Pancreas (tissue), 10 donors: ENCODE results near the gene TMEM33. TPM values are rescaled to one million over a fixed set of nuclear protein-coding genes. Genes with fewer than 3 reads are reported as not detected.

Source experiments
- ATAC-seq, 4 donors: fragments of 200-7000 bp; cut with Tn5 transposase; one replicate each; pipeline versions ENCODE4 v1.8.0 to v1.9.1; 2020; ENCODE audit warnings: mild to moderate bottlenecking in 4 of 4, moderate library complexity in 4 of 4
- DNase-seq, 6 donors: peaks; one replicate each; pipeline ENCODE4 v3.0.0-alpha.2; 2020
- FAIRE-seq: peaks from 2 replicates; lab custom pipeline; 2012; peaks lifted over from hg19 to GRCh38; lab: Jason Lieb, UNC
- H3K27ac ChIP-seq, 4 donors: fragments of 200-600 bp; sonication (generic); 1 replicate in 3 of 4; 2 replicates in 1 of 4; pipeline versions ENCODE4 v1.5.0 to v1.8.0; 2020
- H3K27me3 ChIP-seq, 4 donors: fragments of 200-600 bp; one replicate each; pipeline ENCODE4 v1.8.0; 2021
- H3K36me3 ChIP-seq, 3 donors: fragments of 200-600 bp; sonication (generic) in 1 of 3; one replicate each; pipeline versions ENCODE4 v1.5.0 to v1.8.0; 2020 to 2021
- H3K4me1 ChIP-seq, 3 donors: fragments of 200-600 bp; one replicate each; pipeline ENCODE4 v1.8.0; 2021
- H3K4me3 ChIP-seq, 4 donors: fragments of 200-600 bp; sonication (generic) in 2 of 4; one replicate each; pipeline versions ENCODE4 v1.5.0 to v1.8.0; 2020 to 2021
- H3K9me3 ChIP-seq, 4 donors: fragments of 200-600 bp; one replicate each; pipeline ENCODE4 v1.8.0; 2021
- CTCF ChIP-seq, 4 donors: fragments of 200-600 bp; sonication (generic) in 3 of 4; IDR thresholded peaks; one replicate each; pipeline versions ENCODE4 v1.5.0 to v1.8.0; 2021; ENCODE audit warnings: antibody characterized with exemption in 4 of 4
- WGBS, 2 donors: extraction: QIAGEN DNeasy Blood & Tissue Kit; methylation state at CpG; one replicate each; pipeline ENCODE4 v1.1.7; 2013; 5-methylcytosine and 5-hydroxymethylcytosine counted together
- intact Hi-C, 3 donors: fragments of 100-400 bp; cut with DNase I; formaldehyde crosslinking; loops; one replicate each; pipeline versions ENCODE4 v1.11.1 to v1.14.2; 2022
- polyA plus RNA-seq, 2 donors: library from polyadenylated mRNA; stranded (reverse); fragments of 200-250 nt; gene quantifications; one replicate each; pipeline ENCODE4 v1.2.3, GENCODE V29; 2013
- total RNA-seq, 6 donors: library from RNA; stranded (reverse); fragmentation: NEBNext Ultra II Directional in 4 of 6; extraction: Animal tissue kit (Norgen Biotek cat#: 25700) in 4 of 6; gene quantifications; one replicate each; pipeline versions ENCODE4 v1.2.1 to v1.2.4, GENCODE V29; 2021 to 2023
- donor health status: healthy with polysubstance abuse.
- donor health status: DM: no; HTN: no; CAD: no; lungs with moderate emphysema.
- donor health status: DM: no; HTN: no; CAD: no.
- donor health status: control.
- donor health status: control.
- donor health status: Bipolar disorder and iron deficiency.
- donor health status: DM: yes; HTN: yes; CAD: no.
- donor health status: DM: no; HTN: no; CAD: no.
- donor health status: DM: no; HTN: no; CAD: no.
- donor health status: DM: yes; HTN: yes; CAD: no.

Gene TMEM33
- total and polyA plus RNA-seq, 8 donors = 4.2 to 31.4 (median 19.4) TPM

- ATAC-seq (no peak), DNase-seq (no peak), FAIRE-seq (no peak)
- no peak for TF ChIP-seq CTCF (IDR thresholded peaks at IDR 0.05)
- no peaks in the 10 kb centered on the region for H3K4me1 ChIP-seq
- H3K4me3 ChIP-seq = no peak overlapping the region
- no peaks in the 10 kb centered on the region for H3K27me3 ChIP-seq
- intact Hi-C loops = no loop called here
- WGBS, 2 donors = 92 to 95% methylated on average over 2 of the region's 2 CpGs
- H3K36me3 ChIP-seq = no peaks in the 10 kb centered on the region
- H3K27ac ChIP-seq = no peak overlapping the region
- no peaks in the 10 kb centered on the region for H3K9me3 ChIP-seq
Observed at GRCh38 chr4:41967392-41967791, 32.2 kb downstream of the TMEM33 start.

GRCh38 chr4:41969671-41970070, 34.4 kb downstream of the TMEM33 start:
- DNase-seq (no peak), FAIRE-seq (no peak), ATAC-seq (no peak)
- no peak overlapping the region for H3K27ac ChIP-seq
- H3K4me1 ChIP-seq = no peaks in the 10 kb centered on the region
- H3K4me3 ChIP-seq = no peak overlapping the region
- no peak for TF ChIP-seq CTCF (IDR thresholded peaks at IDR 0.05)
- no peaks in the 10 kb centered on the region for H3K9me3 ChIP-seq
- H3K36me3 ChIP-seq = no peaks in the 10 kb centered on the region
- H3K27me3 ChIP-seq = no peaks in the 10 kb centered on the region
- intact Hi-C loops = no loop called here

GRCh38 chr4:41975341-41975740, 40.1 kb downstream of the TMEM33 start:
- TF ChIP-seq CTCF (IDR thresholded peaks at IDR 0.05) = no peak
- no peaks in the 10 kb centered on the region for H3K36me3 ChIP-seq
- no peaks in the 10 kb centered on the region for H3K27me3 ChIP-seq
- H3K4me1 ChIP-seq = no peaks in the 10 kb centered on the region
- intact Hi-C loops = no loop called here
- WGBS, 2 donors = 74 to 75% methylated on average over 1 of the region's 1 CpG
- ATAC-seq (no peak), DNase-seq (no peak), FAIRE-seq (no peak)
- H3K4me3 ChIP-seq = no peak overlapping the region
- no peaks in the 10 kb centered on the region for H3K9me3 ChIP-seq
- H3K27ac ChIP-seq = no peak overlapping the region

- peak overlapping the region in 2 of 4 donors; percentile 2 to 14 for H3K27ac ChIP-seq
- FAIRE-seq (no peak), ATAC-seq (peak in 2 of 4 donors; percentile 48 to 63), DNase-seq (no peak)
- no peaks in the 10 kb centered on the region for H3K9me3 ChIP-seq
- no peaks in the 10 kb centered on the region for H3K27me3 ChIP-seq
- TF ChIP-seq CTCF (IDR thresholded peaks at IDR 0.05) = no peak
- no peak overlapping the region for H3K4me3 ChIP-seq
- no peaks in the 10 kb centered on the region for H3K36me3 ChIP-seq
- WGBS, 2 donors = 21 to 30% methylated on average over 1 of the region's 1 CpG
- H3K4me1 ChIP-seq = no peaks in the 10 kb centered on the region
- intact Hi-C loops = no loop called here
Observed at GRCh38 chr4:41976775-41977516, 41.7 kb downstream of the TMEM33 start.

- FAIRE-seq = no peak
Observed at GRCh38 chr4:41977709-41978108, 42.5 kb downstream of the TMEM33 start.

More at GRCh38 chr4:41977709-41978108, 42.5 kb downstream of the TMEM33 start:
- WGBS, 2 donors = 38 to 40% methylated on average over 3 of the region's 3 CpGs
- intact Hi-C loops = no loop called here
- Histone ChIP-seq H3K27ac (peak overlapping the region in 2 of 4 donors; percentile 2 to 14), H3K36me3 (no peaks in the 10 kb centered on the region), H3K4me3 (no peak overlapping the region), H3K4me1 (no peaks in the 10 kb centered on the region), H3K27me3 (no peaks in the 10 kb centered on the region), H3K9me3 (no peaks in the 10 kb centered on the region)
- no peak for TF ChIP-seq CTCF (IDR thresholded peaks at IDR 0.05)
- DNase-seq (no peak), ATAC-seq (no peak)
